ENCODE measurements around the gene WWOX. TPM values are rescaled to one million over a fixed set of nuclear protein-coding genes. Genes with fewer than 3 reads are reported as not detected.

WWOX gene
- total RNA-seq, 1 donor from 2014 or later: 18.6 TPM

DNA sequence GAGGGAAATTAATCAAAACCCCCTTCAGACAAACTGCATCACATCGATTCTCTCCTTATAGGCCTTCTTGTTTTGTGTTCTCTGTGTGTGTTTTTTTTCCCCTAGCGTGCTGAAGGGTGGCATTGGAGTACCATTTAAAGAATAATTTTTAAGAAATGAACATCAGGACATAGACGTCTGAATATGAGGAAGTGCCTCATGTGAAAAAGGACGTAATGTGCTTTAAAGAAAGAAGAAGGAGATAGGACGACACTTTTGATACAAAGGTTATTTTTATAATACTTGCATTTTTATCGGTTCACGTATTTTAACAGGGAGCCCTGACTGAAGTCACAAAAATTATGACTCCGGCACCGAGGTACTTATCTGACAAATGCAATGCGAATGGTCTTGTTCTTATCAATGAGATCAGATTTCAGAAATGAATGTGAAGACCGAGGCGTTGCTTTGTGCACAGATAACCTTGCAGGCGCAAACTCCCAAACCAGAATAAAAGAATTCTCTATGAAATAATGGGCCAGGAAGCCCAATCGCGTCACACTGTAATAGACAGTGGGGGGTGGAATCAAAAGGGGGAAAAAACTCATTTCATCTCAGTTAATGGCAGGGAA lies 894.8 kb downstream of the WWOX start:
- Mint-ChIP-seq H3K4me3 (ENCODE audit: unreplicated experiment) (no peak overlapping the region), H3K27me3 (ENCODE audit: unreplicated experiment) (peaks cover 1% of the 10 kb centered on the region)

DNA sequence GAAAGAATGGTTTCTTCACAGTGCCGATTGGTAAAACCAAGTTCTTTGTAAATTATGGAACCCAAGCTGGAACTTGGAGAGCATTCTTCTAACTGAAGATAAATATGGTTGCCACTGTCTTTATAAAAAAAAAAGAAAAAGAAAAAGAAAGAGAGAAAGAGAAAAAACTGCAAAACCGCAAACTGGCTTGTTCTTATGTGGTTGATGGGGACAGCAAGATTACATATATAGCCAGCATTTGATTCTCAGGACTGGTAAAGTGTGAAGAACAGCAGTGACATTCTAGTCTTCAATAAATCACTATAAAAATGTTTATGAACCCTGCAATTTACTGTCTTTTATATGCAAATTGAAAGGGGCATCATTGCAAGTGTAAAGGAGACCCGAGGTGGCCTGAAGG lies 896.0 kb downstream of the WWOX start:
- no peak for DNase-seq (ENCODE audit: low spot score)
- Mint-ChIP-seq H3K27me3 (ENCODE audit: unreplicated experiment) (no peaks in the 10 kb centered on the region), H3K4me3 (ENCODE audit: unreplicated experiment) (no peak overlapping the region), H3K27ac (ENCODE audit: unreplicated experiment) (no peak overlapping the region), H3K4me1 (ENCODE audit: unreplicated experiment) (peaks cover 4% of the 10 kb centered on the region), H3K9me3 (ENCODE audit: unreplicated experiment) (no peaks in the 10 kb centered on the region), H3K36me3 (ENCODE audit: low read depth, unreplicated experiment) (no peaks in the 10 kb centered on the region)
- TF ChIP-seq, protein P1, sequence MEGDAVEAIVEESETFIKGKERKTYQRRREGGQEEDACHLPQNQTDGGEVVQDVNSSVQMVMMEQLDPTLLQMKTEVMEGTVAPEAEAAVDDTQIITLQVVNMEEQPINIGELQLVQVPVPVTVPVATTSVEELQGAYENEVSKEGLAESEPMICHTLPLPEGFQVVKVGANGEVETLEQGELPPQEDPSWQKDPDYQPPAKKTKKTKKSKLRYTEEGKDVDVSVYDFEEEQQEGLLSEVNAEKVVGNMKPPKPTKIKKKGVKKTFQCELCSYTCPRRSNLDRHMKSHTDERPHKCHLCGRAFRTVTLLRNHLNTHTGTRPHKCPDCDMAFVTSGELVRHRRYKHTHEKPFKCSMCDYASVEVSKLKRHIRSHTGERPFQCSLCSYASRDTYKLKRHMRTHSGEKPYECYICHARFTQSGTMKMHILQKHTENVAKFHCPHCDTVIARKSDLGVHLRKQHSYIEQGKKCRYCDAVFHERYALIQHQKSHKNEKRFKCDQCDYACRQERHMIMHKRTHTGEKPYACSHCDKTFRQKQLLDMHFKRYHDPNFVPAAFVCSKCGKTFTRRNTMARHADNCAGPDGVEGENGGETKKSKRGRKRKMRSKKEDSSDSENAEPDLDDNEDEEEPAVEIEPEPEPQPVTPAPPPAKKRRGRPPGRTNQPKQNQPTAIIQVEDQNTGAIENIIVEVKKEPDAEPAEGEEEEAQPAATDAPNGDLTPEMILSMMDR (IDR thresholded peaks at IDR 0.05; ENCODE audit: unreplicated experiment): no peak

More for the DNA sequence above, 894.8 kb downstream of the WWOX start:
- H3K9me3 Mint-ChIP-seq (ENCODE audit: unreplicated experiment): no peaks in the 10 kb centered on the region
- H3K27ac Mint-ChIP-seq (ENCODE audit: unreplicated experiment): no peak overlapping the region
- peaks cover 9% of the 10 kb centered on the region for H3K4me1 Mint-ChIP-seq (ENCODE audit: unreplicated experiment)
- no peaks in the 10 kb centered on the region for H3K36me3 Mint-ChIP-seq (ENCODE audit: low read depth, unreplicated experiment)
- TF ChIP-seq, protein P1 (IDR thresholded peaks at IDR 0.05; ENCODE audit: unreplicated experiment): no peak
- no peak for DNase-seq (ENCODE audit: low spot score)

DNA sequence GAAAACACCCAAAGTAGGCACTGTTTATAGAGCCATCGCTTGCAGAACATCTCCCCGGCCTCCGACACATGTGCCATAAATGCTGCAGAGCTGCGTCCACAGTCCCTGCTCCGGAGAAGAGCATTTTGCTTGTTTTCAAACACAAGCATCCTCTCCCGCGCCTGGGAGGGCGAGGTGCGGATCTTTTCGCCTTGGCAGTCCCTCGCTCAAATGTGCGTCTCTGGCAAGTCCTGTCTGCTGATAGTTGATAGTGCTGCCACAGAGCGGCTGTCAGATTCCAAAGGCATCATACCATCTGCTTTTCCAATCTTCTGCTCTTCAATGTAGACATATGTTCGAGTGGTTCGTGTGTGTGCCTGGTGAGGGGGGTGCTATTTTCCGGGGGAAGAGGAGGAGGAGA lies 897.3 kb downstream of the WWOX start:
- no peak for DNase-seq (ENCODE audit: low spot score)
- TF ChIP-seq, protein P1 (IDR thresholded peaks at IDR 0.05; ENCODE audit: unreplicated experiment): no peak
- Mint-ChIP-seq H3K36me3 (ENCODE audit: low read depth, unreplicated experiment) (no peaks in the 10 kb centered on the region), H3K4me1 (ENCODE audit: unreplicated experiment) (peaks cover 5% of the 10 kb centered on the region), H3K4me3 (ENCODE audit: unreplicated experiment) (no peak overlapping the region), H3K9me3 (ENCODE audit: unreplicated experiment) (no peaks in the 10 kb centered on the region), H3K27ac (ENCODE audit: unreplicated experiment) (no peak overlapping the region), H3K27me3 (ENCODE audit: unreplicated experiment) (no peaks in the 10 kb centered on the region)

DNA sequence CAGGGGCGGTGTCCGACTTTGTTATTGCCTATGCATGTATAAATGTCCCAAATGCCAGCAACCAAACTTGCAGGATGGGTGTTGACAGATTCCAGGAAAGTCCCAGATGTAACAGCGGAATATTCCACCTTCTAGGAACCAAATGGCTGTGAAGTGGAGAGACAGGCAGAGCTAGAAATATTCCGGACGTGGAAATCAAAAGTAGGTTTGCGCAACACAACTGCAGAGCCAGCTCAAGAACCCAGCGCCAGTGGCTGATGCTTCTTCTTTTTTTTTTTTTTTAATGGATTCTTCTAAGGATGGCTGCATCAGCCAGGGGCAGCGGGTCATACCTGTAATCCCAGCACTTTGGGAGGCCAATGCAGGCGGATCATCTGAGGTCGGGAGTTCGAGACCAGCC lies 899.4 kb downstream of the WWOX start:
- peaks cover 5% of the 10 kb centered on the region for H3K4me1 Mint-ChIP-seq (ENCODE audit: unreplicated experiment)
- DNase-seq (ENCODE audit: low spot score): no peak
- no peak overlapping the region for H3K27ac Mint-ChIP-seq (ENCODE audit: unreplicated experiment)
- TF ChIP-seq, protein P1 (IDR thresholded peaks at IDR 0.05; ENCODE audit: unreplicated experiment): no peak
- no peaks in the 10 kb centered on the region for H3K9me3 Mint-ChIP-seq (ENCODE audit: unreplicated experiment)
- no peaks in the 10 kb centered on the region for H3K27me3 Mint-ChIP-seq (ENCODE audit: unreplicated experiment)
- no peak overlapping the region for H3K4me3 Mint-ChIP-seq (ENCODE audit: unreplicated experiment)
- H3K36me3 Mint-ChIP-seq (ENCODE audit: low read depth, unreplicated experiment): no peaks in the 10 kb centered on the region

DNA sequence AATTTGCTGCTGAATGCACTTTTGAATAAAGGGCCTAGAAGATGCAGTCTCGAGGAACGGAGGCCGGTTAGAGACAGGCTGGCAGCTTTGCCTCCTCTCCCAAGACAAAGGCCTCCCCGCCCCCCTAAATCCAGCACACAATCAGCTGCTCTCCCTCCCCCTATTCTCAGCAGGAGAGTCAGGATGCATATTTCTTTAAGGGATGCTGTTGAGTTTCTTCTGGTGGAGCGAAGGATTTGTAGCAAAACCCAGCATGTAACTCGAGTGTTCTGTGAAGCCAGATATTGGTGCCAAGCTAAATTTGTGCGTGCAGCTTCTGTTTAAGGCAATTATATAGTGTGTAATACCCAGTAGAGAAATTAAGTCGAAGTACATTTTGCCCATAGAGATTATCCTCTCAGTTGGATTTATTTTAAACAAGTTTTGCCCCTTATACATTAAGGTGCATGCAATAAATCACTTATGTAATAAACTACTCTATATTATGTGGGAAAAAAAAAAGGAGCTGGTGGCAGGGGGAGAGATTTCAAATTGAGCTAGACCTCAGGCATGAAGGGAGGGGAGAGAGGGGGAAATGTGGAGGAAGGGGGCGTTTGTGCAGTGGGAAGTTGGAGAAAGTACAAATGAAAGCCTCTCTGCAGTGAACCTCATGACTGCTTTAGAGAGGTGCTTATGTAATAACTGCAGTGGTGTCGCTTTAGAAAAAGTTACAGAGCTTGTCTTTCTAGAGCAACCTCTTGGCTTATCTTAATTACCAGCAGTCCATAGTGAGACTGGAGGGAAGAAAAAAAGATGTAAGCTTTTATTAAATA lies 901.9 kb downstream of the WWOX start:
- H3K4me1 Mint-ChIP-seq (ENCODE audit: unreplicated experiment): peaks cover 5% of the 10 kb centered on the region
- no peaks in the 10 kb centered on the region for H3K36me3 Mint-ChIP-seq (ENCODE audit: low read depth, unreplicated experiment)
- no peak overlapping the region for H3K4me3 Mint-ChIP-seq (ENCODE audit: unreplicated experiment)
- H3K27me3 Mint-ChIP-seq (ENCODE audit: unreplicated experiment): no peaks in the 10 kb centered on the region
- TF ChIP-seq, protein P1 (IDR thresholded peaks at IDR 0.05; ENCODE audit: unreplicated experiment): no peak
- DNase-seq (ENCODE audit: low spot score): no peak
- H3K9me3 Mint-ChIP-seq (ENCODE audit: unreplicated experiment): no peaks in the 10 kb centered on the region
- no peak overlapping the region for H3K27ac Mint-ChIP-seq (ENCODE audit: unreplicated experiment)
